HG02623 (cell line): ENCODE results near the gene ANKS4B.
"Not testable (repeated sequence)": the region's sequence is repeated elsewhere in the genome, so short reads cannot be mapped to it uniquely, and the experiment has no call there.

Experiments
- ATAC-seq: cut with Tn5 transposase; IDR thresholded peaks from one replicate; pipeline ENCODE4 v1.9.1; 2021; ENCODE audit warnings: moderate library complexity; ENCODE audit not compliant: unreplicated experiment

The ANKS4B gene, protein sequence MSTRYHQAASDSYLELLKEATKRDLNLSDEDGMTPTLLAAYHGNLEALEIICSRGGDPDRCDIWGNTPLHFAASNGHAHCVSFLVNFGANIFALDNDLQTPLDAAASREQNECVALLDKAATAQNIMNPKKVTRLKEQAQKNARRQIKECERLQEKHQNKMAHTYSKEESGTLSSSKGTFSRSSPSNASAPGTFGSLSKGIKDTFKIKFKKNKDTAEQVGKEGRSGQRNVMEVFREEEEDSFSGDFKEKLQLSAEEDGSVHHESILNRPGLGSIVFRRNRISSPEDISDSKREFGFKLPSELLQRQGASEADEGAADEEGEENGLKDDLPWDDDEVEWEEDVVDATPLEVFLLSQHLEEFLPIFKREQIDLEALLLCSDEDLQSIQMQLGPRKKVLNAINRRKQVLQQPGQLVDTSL

DNA sequence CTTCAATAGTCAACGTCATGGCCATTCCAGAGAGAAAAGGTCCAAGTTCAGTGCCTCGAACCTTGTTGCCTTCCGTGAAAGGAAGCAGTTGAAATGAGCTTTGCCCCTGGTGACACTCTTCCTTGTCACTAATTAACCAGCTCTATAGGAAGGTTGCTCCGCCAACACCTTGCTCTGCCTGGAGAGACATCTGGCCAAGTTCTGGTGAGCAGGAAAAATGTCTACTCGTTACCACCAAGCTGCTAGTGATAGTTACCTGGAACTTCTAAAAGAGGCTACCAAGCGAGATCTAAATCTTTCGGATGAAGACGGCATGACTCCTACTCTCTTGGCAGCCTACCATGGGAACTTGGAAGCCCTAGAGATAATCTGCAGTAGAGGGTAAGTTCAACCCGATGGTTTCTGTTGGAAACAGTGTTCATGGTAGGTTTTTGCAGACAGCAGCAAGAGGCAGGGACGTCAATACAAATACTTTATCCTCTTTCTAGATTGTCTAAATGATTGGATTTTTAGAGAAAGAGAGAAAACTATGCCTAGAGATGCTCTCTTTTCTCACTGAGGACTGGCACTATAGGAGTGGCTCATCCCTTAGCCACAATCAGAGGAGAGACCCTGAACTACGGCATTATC lies at the start of gene ANKS4B:
Gene ANKS4B, plus strand, starts transcription at position 179 of the 630 bp plus-strand sequence. Its CDS starts 39 bp downstream, at position 218.
- ATAC-seq = no peak

- ATAC-seq = no peak
These were observed 49.5 kb upstream of the ANKS4B start for GRCh38 chr16:21183995-21184394.

GRCh38 chr16:21184834-21185233 lies 48.7 kb upstream of the ANKS4B start:
- ATAC-seq = no peak

- ATAC-seq = no peak
These were observed 47.7 kb upstream of the ANKS4B start for GRCh38 chr16:21185659-21186325.

DNA sequence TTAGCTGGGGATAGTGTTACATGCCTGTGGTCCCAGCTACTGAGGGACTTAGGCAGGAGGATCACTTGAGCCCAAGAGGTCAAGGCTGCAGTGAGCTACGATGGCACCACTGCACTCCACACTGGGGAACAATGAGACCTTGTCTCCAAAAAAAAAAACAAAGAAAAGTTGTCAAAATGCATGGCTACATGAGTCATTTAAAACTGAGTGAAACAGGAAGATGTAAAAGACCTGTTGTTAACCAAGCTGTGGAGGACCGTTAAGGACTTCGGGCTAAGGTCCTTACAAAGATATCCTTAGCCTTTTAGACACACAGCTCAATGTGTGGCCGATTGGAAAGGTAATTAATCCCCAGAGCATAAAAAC lies 47.2 kb upstream of the ANKS4B start:
- ATAC-seq = no peak

DNA sequence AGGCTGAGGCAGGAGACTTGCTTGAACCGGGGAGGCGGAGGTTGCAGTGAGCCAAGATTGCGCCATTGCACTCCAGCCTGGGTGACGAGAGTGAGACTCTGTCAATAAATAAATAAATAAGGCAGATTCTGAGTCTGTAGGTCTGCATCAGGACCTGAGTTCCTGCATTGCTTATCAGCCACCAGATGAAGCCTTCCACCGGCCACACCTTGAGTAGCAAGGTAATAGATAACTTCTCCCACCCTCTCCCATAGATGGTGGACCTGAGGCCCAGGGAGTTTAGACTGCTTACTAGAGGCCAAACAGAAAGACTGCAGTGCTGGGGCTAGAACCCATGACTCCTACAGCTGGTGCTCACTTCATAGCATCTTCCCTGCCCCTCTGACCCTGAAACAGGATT lies 44.2 kb upstream of the ANKS4B start:
- no peak for ATAC-seq

- no peak for ATAC-seq
These were observed 43.5 kb upstream of the ANKS4B start for GRCh38 chr16:21190013-21190412.

DNA sequence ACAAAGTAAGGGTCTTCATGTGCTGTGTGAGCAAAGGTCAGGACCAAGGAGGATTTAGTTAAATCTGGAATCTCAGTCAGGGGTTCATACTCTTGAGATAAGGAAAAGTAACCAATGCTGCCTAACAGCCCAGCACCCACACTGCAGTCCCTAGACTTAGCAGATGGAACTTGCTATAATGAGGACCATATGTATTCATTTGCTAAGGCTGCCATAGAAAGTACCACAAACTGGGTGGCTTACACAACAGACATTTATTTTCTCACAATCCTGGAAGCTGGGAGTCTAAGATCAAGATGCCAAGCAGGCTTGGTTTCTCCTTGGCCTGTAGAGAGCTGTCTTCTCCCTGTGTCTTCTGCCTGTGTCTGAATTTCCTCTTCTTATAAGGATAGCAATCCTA lies 42.9 kb upstream of the ANKS4B start:
- ATAC-seq = no peak

- no peak for ATAC-seq
These were observed 40.5 kb upstream of the ANKS4B start for GRCh38 chr16:21192991-21193390.

DNA sequence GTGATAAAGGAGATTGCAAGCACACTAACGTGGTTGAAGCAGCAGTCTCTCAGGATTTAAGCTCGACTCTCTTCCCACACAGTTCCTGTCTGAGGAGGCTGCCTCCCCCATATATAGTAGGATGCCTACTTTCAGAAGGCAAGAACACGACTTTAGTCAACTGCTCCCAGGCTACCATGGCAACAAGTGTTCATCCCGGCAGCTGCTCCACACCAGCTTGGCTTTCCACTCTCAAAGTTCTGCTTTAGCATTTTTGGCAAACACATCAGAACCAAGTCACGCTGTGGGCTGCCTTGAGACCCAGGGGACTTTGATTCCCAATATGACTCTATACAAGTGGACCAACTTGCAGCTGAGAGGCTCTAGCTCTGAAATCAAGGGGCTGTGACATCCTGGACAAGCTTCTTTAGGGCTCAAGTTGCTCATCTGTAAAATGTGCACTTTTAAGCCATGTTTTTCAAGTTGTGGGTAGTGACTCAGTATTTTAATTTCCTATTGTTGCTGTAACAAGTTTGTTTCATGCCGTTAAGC lies 38.7 kb upstream of the ANKS4B start:
- ATAC-seq = no peak

DNA sequence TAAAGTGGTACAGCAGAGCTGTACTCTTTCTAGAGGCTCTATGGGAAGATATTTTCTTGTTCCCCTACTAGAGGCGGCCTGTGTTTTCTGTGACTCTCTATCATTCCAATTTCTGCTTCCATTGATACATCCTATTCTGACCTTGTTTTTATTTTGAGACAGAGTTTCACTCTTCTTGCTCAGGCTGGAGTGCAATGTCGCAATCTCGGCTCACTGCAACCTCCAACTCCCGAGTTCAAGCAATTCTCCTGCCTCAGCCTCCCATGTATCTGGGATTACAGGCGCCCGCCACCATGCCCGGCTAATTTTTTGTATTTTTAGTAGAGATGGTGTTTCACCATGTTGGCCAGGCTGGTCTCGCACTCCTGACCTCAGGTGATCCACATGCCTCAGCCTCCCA lies 38.2 kb upstream of the ANKS4B start:
- ATAC-seq = not testable (repeated sequence)

DNA sequence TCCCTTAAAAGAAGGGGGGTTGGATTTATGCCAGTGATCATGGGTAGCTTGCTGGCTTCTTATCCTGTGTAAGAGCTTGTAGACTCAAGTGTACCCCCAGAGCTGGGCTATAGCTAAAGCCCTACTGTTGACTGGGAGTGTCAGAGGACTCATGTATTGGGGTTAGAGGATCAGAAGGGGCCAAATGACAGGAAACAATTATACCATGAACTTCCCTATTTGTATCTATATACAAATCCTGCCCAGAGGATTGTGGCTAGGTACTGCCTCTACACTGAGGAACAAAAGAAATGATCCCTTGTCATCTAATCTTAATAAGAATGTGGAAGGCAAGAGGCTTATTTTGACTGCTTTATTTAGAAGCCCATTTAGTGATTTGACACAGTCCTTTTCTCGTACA lies 36.4 kb upstream of the ANKS4B start:
- ATAC-seq = no peak

- ATAC-seq = no peak
These were observed 35.9 kb upstream of the ANKS4B start for GRCh38 chr16:21197621-21198020.

DNA sequence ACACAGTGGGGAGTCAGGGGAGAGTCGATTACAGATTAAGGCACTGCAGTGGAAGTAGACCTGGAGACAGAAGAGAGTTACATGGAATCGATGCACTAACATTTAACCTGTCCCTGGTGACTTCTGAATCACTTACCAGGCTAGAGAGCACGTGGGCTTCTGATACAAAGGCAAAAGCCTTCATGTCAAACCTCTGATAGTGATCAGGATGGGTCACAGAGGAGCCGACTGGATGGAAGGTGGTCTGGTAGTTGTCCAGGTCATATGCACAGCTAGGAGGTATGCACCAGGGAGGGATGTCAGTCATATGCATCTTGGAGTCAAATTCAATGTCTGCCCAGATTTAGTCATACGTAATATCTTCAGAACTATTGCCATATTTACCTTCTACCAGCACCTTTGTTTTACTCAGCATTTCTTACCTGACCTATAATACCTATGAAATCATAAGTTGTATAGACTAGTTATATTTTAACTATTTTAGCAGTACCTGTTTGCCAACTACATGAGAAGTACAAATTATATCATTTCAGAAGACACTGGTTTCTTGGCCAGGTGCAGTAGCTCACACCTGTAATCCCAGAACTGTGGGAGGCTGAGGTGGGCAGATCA lies 33.8 kb upstream of the ANKS4B start:
- no peak for ATAC-seq

DNA sequence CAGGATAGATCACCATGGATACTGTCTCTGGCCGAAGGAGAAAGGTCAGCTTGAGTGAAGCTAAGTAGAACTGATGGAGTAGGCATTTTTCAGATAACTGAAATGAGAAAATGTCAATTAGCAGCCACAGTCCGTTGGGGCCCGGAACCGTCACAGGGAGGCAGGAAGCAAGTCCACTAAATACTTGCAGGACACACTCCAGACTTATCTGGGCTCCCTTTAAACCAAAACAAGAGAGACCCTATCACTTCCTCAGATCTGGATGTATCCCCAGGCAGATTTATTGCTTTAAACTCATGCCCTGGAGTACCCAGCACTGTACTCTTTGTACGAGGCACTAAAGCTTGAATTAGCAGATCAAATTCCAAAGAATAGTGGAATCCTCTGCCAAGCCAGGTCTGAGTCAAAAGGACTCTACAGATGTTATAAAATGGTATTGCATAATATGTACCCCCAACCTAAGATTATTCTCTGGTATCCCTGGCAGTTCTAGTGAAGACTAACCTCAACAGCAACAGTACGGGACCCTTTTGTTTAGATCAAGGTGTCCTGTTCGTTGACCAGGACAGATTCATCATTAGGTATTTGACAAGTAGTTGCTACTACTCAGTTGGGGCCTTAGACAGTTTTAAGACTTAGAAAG lies 30.2 kb upstream of the ANKS4B start:
- ATAC-seq = no peak

GRCh38 chr16:21205303-21205702 lies 28.2 kb upstream of the ANKS4B start:
- no peak for ATAC-seq

GRCh38 chr16:21206550-21206949 lies 26.9 kb upstream of the ANKS4B start:
- no peak for ATAC-seq

GRCh38 chr16:21208446-21209230 lies 24.9 kb upstream of the ANKS4B start:
- no peak for ATAC-seq

DNA sequence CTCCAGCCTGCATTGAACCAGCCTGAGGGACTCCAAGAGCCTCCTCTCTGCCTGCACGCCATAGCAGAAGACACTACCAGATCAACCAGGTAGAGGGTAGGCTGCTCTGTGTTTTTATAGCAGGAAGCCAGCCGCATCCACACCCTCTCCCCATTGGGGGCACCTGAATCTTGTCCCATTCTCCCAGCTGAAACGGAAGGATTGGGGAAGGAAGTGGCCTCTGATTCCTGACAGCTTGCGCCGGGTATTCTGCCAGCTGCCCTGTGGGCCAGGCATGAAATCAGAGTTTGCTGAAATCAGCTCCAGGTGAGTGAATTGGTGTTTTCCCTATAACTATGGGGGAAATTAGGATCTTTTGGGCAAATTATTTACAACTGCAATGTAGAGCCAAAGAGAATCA lies 22.0 kb upstream of the ANKS4B start, which contains the start of gene ZP2:
Gene ZP2, minus strand, starts transcription at position 89 of the 400 bp plus-strand sequence. Its CDS starts 27 bp downstream, at position 62.
- no peak for ATAC-seq

DNA sequence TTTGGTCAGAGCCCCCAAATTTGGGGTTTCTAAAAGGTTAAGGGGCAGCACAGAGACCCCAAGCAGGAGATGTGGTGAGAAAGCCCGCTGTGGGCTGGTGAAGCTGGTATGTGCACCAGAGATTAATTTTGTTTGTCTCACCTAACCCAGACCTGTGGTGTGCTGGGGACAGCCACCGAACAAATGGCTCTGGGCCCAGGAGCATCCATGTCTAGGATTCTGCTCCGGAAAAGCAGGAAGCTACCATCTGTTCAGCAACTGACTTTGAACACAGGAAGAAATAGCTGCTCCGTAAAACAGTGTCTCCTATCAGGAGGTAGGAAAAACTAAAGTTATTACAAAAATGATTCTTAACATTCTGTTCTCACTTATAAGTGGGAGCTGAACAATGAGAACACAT lies 19.4 kb upstream of the ANKS4B start:
- no peak for ATAC-seq
